ENCODE measurements around the gene THSD4. TPM values are rescaled to one million over a fixed set of nuclear protein-coding genes. Genes with fewer than 3 reads are reported as not detected.

The THSD4 gene
- total and polyA plus RNA-seq, 9 of the 15 experiments (the other 6 are each of a cell fraction or from before 2014, with no cell fraction given): 0.04 TPM; not detected in 5

DNA sequence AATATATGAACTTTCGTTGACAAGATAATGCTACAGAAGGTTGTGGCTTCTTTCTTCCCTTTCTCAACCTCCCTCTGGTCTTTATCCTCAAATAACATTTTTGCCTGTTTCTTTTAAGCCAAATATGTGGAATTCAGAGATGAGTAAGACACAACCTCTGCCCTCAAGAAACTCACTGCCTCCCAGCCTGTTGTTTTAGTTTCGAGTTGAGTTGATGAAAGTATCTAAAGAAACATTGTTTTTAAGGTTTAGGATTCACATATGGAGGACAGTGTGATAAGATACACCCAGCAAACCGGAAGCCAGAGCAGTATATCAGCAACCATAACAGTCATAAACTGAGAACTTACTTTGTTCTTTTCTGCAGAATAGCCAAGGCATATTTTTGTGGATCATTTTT lies 218.6 kb downstream of the THSD4 start:
- Histone ChIP-seq H3K27me3 (ENCODE audit: control insufficient read depth in 2 of 2, insufficient read depth in 2 of 2, low read length in 2 of 2) (peaks cover 0 to 15% of the 10 kb centered on the region in 2 experiments; a peak in 1 of 5 replicates), H4K20me1 (replicated peaks; ENCODE audit: control insufficient read depth, insufficient read depth, low read length) (no peaks in the 10 kb centered on the region), H3K36me3 (ENCODE audit: control insufficient read depth, insufficient read depth, low read length) (no peaks in the 10 kb centered on the region), H3K4me1 (replicated peaks in 1 of 2; ENCODE audit: control insufficient read depth in 2 of 2, insufficient read depth in 2 of 2, low read length in 2 of 2) (no peaks in the 10 kb centered on the region), H3K9me1 (ENCODE audit: control insufficient read depth, insufficient read depth, low read length) (no peaks in the 10 kb centered on the region), H3K79me2 (ENCODE audit: control insufficient read depth, insufficient read depth, low read length) (no peaks in the 10 kb centered on the region), H3K4me2 (ENCODE audit: insufficient read depth, low read length) (no peak overlapping the region), H3K9me3 (replicated peaks; ENCODE audit: control insufficient read depth, insufficient read depth, low read depth, low read length) (no peaks in the 10 kb centered on the region), H3K27ac (ENCODE audit: extremely low read depth, low read depth, low read length) (no peak overlapping the region), H3K9ac (ENCODE audit: insufficient read depth in 1 of 2, low read depth in 2 of 2, low read length in 2 of 2) (no peak overlapping the region), H2AFZ (ENCODE audit: low read depth, low read length) (no peak overlapping the region), H3K4me3 (no peak overlapping the region)
- in situ Hi-C loops (cut with MboI) (no loop called here), intact Hi-C loops (cut with micrococcal nuclease) (no loop called here)
- no peak for FAIRE-seq
- ATAC-seq: no peak
- 2% methylated on average over 3 of the region's 3 CpGs for WGBS (ENCODE audit: insufficient coverage, low coverage, missing lambda C conversion rate)
- no peak for DNase-seq (ENCODE audit: extremely low read depth in 1 of 4, low spot score in 3 of 4)
- POLR2A ChIA-PET: interaction anchor here (0.8 kb wide), 1 partner anchor 11 kb away, joined by 5 read pairs; no protein-coding TSS in a partner anchor
- CTCF ChIA-PET (ENCODE audit: low intra/inter-chr PET ratio): no interaction called here
- TF ChIP-seq, protein P1, sequence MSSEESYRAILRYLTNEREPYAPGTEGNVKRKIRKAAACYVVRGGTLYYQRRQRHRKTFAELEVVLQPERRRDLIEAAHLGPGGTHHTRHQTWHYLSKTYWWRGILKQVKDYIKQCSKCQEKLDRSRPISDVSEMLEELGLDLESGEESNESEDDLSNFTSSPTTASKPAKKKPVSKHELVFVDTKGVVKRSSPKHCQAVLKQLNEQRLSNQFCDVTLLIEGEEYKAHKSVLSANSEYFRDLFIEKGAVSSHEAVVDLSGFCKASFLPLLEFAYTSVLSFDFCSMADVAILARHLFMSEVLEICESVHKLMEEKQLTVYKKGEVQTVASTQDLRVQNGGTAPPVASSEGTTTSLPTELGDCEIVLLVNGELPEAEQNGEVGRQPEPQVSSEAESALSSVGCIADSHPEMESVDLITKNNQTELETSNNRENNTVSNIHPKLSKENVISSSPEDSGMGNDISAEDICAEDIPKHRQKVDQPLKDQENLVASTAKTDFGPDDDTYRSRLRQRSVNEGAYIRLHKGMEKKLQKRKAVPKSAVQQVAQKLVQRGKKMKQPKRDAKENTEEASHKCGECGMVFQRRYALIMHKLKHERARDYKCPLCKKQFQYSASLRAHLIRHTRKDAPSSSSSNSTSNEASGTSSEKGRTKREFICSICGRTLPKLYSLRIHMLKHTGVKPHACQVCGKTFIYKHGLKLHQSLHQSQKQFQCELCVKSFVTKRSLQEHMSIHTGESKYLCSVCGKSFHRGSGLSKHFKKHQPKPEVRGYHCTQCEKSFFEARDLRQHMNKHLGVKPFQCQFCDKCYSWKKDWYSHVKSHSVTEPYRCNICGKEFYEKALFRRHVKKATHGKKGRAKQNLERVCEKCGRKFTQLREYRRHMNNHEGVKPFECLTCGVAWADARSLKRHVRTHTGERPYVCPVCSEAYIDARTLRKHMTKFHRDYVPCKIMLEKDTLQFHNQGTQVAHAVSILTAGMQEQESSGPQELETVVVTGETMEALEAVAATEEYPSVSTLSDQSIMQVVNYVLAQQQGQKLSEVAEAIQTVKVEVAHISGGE (CRISPR knock-in tag; IDR thresholded peaks at IDR 0.05): 0 out of 6 replicates have a peak, but pooled peaks of 1 of the 3 experiments have one; percentile 20
- no peak for TF ChIP-seq LCOR (CRISPR knock-in tag; IDR thresholded peaks at IDR 0.05)
- no TSS peak for BruUV-seq (replicated peaks)
